Body of pancreas (tissue), 4 donors: ENCODE measurements around the gene NOVA2.

Experiments used
- POLR2A ChIP-seq, 3 donors: fragments of 450-650 bp; IDR thresholded peaks; one replicate each; pipeline ENCODE4 v1.6.1; 2016; ENCODE audit warnings: antibody characterized with exemption in 3 of 3, mild to moderate bottlenecking in 2 of 3
- TF ChIP-seq, protein P1 (sequence below), 7 experiments: fragments of 450-650 bp in 4 of 7; fragments of 200-600 bp in 3 of 7; sonication (generic) in 3 of 7; IDR thresholded peaks; one replicate each; pipeline ENCODE4 v1.5.1; 2016 to 2019; ENCODE audit warnings: antibody characterized with exemption in 7 of 7

- TF ChIP-seq, protein P1, sequence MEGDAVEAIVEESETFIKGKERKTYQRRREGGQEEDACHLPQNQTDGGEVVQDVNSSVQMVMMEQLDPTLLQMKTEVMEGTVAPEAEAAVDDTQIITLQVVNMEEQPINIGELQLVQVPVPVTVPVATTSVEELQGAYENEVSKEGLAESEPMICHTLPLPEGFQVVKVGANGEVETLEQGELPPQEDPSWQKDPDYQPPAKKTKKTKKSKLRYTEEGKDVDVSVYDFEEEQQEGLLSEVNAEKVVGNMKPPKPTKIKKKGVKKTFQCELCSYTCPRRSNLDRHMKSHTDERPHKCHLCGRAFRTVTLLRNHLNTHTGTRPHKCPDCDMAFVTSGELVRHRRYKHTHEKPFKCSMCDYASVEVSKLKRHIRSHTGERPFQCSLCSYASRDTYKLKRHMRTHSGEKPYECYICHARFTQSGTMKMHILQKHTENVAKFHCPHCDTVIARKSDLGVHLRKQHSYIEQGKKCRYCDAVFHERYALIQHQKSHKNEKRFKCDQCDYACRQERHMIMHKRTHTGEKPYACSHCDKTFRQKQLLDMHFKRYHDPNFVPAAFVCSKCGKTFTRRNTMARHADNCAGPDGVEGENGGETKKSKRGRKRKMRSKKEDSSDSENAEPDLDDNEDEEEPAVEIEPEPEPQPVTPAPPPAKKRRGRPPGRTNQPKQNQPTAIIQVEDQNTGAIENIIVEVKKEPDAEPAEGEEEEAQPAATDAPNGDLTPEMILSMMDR (IDR thresholded peaks at IDR 0.05) = no peak
- no peak for TF ChIP-seq POLR2A (IDR thresholded peaks at IDR 0.05)
Measured at GRCh38 chr19:45954156-45954555, 19.5 kb downstream of the NOVA2 start.
